SK-N-MC (cell line): ENCODE measurements around the gene LRRC8A.

Source experiments
- DNase-seq: peaks from one replicate; pipeline ENCODE4 v3.0.0-alpha.2; 2011; ENCODE audit warnings: low read depth, low spot score
- H3K27ac ChIP-seq: fragments of 200-600 bp; sonication (generic); 2 replicates; pipeline ENCODE4 v1.5.1; 2016; ENCODE audit warnings: mixed run types
- H3K36me3 ChIP-seq: fragments of 200-600 bp; sonication (generic); 2 replicates; pipeline ENCODE4 v1.6.1; 2017; ENCODE audit warnings: antibody characterized with exemption, low read length, mixed read lengths; ENCODE audit not compliant: insufficient read depth
- H3K4me3 ChIP-seq: fragments of 200-600 bp; sonication (generic); 2 replicates; pipeline ENCODE4 v1.5.1; 2016
- H3K9ac ChIP-seq: fragments of 200-600 bp; sonication (generic); 2 replicates; pipeline ENCODE4 v1.8.0; 2017; ENCODE audit warnings: mixed run types, mixed read lengths; ENCODE audit not compliant: insufficient read length
- H3K9me3 ChIP-seq: fragments of 200-600 bp; sonication (generic); 2 replicates; pipeline ENCODE4 v1.6.1; 2017; ENCODE audit warnings: low read depth, mild to moderate bottlenecking, antibody characterized with exemption, low read length, moderate library complexity, mixed read lengths
- EZH2 ChIP-seq: fragments of 200-600 bp; sonication (generic); IDR thresholded peaks from one replicate; pipeline ENCODE4 v1.6.1; 2017; ENCODE audit warnings: antibody characterized with exemption
- FOXP2 ChIP-seq: optimal IDR thresholded peaks from 2 replicates; pipeline ENCODE3; 2011; ENCODE audit warnings: mild to moderate bottlenecking, moderate library complexity; ENCODE audit not compliant: insufficient read depth; ENCODE audit errors: extremely low read length, control extremely low read depth
- POLR2AphosphoS5 ChIP-seq: IDR thresholded peaks from 2 replicates; pipeline ENCODE4 v1.6.1; 2012; ENCODE audit warnings: mild to moderate bottlenecking, low read depth, low read length, borderline replicate concordance

The LRRC8A gene

DNA sequence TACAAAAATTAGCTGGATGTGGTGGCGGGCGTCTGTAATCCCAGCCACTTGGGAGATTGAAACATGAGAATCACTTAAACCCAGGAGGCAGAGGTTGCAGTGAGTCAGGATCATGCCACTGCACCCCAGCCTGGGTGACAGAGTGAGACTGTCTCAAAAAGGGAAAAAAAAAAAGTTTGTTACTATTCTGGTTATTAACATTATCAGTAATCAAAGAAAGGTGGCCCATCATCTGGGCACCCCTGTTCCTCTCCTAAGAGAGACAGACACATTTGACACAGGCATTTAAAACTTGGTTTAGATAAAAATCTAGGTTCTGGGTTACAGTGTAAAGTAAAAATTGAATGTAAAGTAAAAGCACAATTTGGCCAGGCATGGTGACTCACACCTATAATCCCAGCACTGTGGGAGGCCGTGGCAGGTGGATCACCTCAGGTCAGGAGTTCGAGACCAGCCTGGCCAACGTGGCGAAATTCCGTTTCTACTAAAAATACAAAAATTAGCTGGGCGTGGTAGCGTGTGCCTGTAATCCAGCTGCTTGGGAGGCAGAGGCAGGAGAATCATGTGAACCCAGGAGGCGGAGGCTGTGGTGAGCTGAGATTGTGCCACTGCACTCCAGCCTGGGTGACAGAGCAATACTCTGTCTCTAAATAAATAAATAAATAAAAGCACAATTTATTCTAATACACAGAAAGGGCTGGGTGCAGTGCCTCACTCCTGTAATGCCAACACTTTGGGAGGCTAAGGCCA, 22.1 kb downstream of the LRRC8A start:
- Histone ChIP-seq H3K9me3 (no peaks in the 10 kb centered on the region), H3K4me3 (no peak overlapping the region), H3K27ac (no peak overlapping the region), H3K36me3 (peaks cover 17% of the 10 kb centered on the region; the same call in 1 of the 2 replicates), H3K9ac (no peak overlapping the region)
- no peak for DNase-seq
- TF ChIP-seq POLR2AphosphoS5, result no peak
- no peak for TF ChIP-seq EZH2
- no peak for TF ChIP-seq FOXP2

DNA sequence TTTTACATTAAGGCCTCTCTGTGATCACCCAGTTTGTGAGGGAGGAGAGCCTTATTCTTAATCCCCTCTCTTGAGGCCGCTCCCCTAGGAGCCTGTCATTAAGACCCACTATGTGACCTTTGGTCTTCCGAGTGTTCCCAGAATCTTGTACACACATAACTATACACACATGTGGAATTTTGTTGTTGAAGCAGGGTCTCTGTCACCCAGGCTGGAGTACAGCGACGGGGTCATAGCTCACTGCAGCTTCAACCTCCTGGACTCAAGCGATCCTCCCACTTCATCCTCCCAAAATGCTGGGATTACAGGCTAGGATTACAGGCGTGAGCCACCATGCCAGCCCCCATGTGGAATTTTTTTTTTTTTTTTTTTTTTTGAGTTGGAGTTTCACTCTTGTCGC, 24.0 kb downstream of the LRRC8A start:
- Histone ChIP-seq H3K27ac (no peak overlapping the region), H3K36me3 (peaks cover 21% of the 10 kb centered on the region; the same call in 1 of the 2 replicates), H3K4me3 (no peak overlapping the region), H3K9ac (no peak overlapping the region), H3K9me3 (no peaks in the 10 kb centered on the region)
- TF ChIP-seq EZH2, result no peak
- no peak for TF ChIP-seq FOXP2
- no peak for TF ChIP-seq POLR2AphosphoS5
- DNase-seq, result no peak

DNA sequence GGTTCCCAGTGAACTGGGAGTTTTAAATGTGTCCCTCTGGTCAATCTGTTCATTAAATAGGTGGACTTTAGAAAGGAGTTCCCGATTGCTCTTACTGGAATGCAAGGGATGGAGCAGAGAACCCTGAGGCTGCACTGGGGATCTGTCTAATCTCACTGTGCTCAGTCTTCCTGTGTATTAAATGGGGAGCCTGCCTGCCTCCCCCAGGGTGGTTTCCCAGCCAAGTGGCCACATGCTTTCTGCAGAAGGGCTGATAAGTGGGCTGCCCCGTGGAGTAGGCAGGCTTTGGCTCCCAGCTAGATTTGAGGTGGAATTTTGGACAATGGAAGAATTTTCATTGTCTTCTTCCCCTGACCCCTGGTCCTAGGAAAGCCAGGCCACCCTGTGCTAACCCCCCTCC, 24.8 kb downstream of the LRRC8A start:
- Histone ChIP-seq H3K27ac (no peak overlapping the region), H3K9ac (no peak overlapping the region), H3K9me3 (no peaks in the 10 kb centered on the region), H3K4me3 (no peak overlapping the region), H3K36me3 (peaks cover 21% of the 10 kb centered on the region; the same call in 1 of the 2 replicates)
- TF ChIP-seq POLR2AphosphoS5 (no peak), FOXP2 (no peak), EZH2 (no peak)
- no peak for DNase-seq

DNA sequence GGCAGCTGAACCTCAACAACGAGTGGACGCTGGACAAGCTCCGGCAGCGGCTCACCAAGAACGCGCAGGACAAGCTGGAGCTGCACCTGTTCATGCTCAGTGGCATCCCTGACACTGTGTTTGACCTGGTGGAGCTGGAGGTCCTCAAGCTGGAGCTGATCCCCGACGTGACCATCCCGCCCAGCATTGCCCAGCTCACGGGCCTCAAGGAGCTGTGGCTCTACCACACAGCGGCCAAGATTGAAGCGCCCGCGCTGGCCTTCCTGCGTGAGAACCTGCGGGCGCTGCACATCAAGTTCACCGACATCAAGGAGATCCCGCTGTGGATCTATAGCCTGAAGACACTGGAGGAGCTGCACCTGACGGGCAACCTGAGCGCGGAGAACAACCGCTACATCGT, 26.4 kb downstream of the LRRC8A start:
- H3K9ac ChIP-seq, result no peak overlapping the region
- TF ChIP-seq POLR2AphosphoS5, result no peak
- TF ChIP-seq EZH2, result no peak
- no peak for TF ChIP-seq FOXP2
- H3K4me3 ChIP-seq, result no peak overlapping the region
- no peak overlapping the region for H3K27ac ChIP-seq
- H3K36me3 ChIP-seq, result peaks cover 21% of the 10 kb centered on the region; the same call in 1 of the 2 replicates
- H3K9me3 ChIP-seq, result no peaks in the 10 kb centered on the region
- DNase-seq, result no peak

DNA sequence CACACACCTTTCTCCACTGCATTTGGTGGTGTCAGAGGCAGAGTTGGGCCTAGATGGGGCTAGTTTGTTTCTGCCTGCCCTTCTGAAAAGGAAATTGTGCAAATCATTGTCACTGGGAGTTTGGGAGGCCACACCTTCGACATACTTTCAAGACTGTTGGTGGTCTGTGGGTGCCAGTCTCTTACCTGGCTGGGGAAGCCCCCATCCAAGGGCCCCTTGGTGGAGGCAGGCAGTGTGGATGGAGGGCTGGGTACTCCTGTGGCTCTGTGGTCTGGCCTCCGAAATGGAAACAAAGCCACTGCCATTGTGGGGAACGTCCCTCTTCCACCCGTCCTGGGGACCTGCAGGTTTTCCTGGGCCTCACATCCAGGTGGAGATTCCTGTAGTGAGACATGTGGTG, 27.9 kb downstream of the LRRC8A start:
- Histone ChIP-seq H3K27ac (no peak overlapping the region), H3K36me3 (peaks cover 21% of the 10 kb centered on the region; the same call in 1 of the 2 replicates), H3K9me3 (no peaks in the 10 kb centered on the region), H3K9ac (no peak overlapping the region), H3K4me3 (no peak overlapping the region)
- DNase-seq, result no peak
- no peak for TF ChIP-seq FOXP2
- TF ChIP-seq POLR2AphosphoS5, result no peak
- TF ChIP-seq EZH2, result no peak

DNA sequence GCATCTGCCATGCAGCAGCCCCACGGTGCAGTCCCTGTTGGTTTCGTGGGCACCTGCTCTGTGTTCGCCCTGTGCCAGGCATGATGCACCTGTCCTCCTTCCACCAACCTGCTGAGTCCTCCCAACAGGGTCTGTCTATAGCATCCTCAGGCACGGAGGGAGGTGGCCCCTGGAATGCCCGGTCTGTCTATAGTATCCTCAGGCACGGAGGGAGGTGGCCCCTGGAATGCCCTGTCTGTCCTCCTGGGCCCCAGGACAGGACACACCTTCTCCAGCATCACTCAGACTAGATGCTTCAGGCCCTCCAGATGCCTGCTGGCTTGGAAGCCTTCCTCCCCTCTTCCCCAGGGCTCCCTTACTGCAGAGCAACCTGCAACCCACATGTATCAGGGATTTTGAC, 29.0 kb downstream of the LRRC8A start:
- DNase-seq, result no peak
- H3K9me3 ChIP-seq, result no peaks in the 10 kb centered on the region
- no peak overlapping the region for H3K4me3 ChIP-seq
- H3K9ac ChIP-seq, result no peak overlapping the region
- H3K36me3 ChIP-seq, result peaks cover 21% of the 10 kb centered on the region; the same call in 1 of the 2 replicates
- H3K27ac ChIP-seq, result no peak overlapping the region
- TF ChIP-seq POLR2AphosphoS5, result no peak
- no peak for TF ChIP-seq EZH2
- TF ChIP-seq FOXP2, result no peak

DNA sequence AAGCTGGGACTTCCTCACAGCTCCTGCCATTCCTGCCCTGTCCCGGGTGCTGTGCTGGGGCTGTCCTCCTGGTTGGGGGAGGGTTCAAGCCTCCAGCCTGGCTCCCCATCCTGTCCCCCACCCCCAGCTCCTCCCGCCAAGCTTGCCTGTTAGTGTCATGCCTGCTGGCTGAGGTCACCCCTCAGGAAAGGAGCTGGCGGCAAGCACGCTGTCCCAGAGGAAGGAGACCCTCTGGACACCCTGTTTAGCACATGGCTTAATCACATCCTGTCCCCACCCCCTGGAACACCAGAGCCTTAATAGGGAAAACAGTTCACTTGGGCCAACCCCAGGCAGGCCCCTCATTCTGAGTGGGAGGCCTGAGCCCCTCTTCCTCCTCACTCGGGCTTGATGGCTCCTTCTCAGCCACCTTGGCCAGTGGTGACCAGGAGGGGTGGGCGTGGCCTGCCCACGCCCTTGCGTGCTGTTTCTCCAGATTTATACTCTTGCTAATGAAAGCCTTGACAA, 29.6 kb downstream of the LRRC8A start:
- Histone ChIP-seq H3K27ac (no peak overlapping the region), H3K36me3 (peaks cover 21% of the 10 kb centered on the region; the same call in 1 of the 2 replicates), H3K4me3 (no peak overlapping the region), H3K9ac (no peak overlapping the region), H3K9me3 (no peaks in the 10 kb centered on the region)
- TF ChIP-seq EZH2 (no peak), FOXP2 (no peak), POLR2AphosphoS5 (no peak)
- DNase-seq, result no peak

DNA sequence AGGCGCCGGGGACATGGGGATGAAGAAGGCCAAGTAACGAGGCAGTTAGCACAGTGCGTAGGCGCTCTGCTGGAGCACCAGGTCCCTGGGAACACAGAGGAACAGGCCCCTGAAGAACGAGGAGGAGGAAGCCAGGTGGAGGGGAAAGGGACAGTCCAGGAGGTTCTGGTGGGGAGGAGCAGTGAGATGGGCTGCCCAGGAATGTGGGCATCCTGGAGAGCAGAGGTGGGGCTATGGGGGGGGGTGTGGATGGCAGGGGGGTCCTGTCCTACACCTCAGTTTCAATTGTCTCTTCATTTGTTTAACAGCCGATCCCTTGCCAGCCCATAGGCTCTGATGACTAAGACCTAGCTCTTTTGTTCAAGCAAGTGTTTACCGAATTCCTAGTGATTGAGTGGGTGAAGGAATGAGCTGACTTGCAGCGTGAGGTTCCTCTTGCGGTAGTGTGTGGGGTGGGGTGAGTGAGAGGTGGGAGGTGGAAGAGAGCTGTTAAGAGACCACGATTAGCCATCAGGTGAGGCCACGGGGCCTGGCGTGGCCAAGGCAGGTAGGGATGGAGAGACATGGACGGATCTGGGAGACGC, 30.4 kb downstream of the LRRC8A start:
- Histone ChIP-seq H3K27ac (no peak overlapping the region), H3K9ac (no peak overlapping the region)
- TF ChIP-seq EZH2 (no peak), POLR2AphosphoS5 (no peak), FOXP2 (no peak)

More for the DNA sequence above, 30.4 kb downstream of the LRRC8A start:
- H3K4me3 ChIP-seq, result no peak overlapping the region
- H3K36me3 ChIP-seq, result peaks cover 18% of the 10 kb centered on the region; the same call in 1 of the 2 replicates
- no peaks in the 10 kb centered on the region for H3K9me3 ChIP-seq
- no peak for DNase-seq
